Testis (tissue), 3 donors: ENCODE data around the gene NPR1. TPM values are rescaled to one million over a fixed set of nuclear protein-coding genes. Genes with fewer than 3 reads are reported as not detected.

Source experiments
- DNase-seq: peaks from one replicate; pipeline ENCODE4 v3.0.0-alpha.2; 2019
- H3K27ac ChIP-seq, 2 donors: fragments of 200-600 bp; sonication (generic); one replicate each; pipeline ENCODE4 v1.5.1; 2019
- H3K27me3 ChIP-seq: fragments of 200-600 bp; sonication (generic); one replicate; pipeline ENCODE4 v1.5.1; 2019
- H3K36me3 ChIP-seq: fragments of 200-600 bp; sonication (generic); one replicate; pipeline ENCODE4 v1.5.1; 2017; ENCODE audit warnings: low read depth; ENCODE audit errors: missing control alignments
- H3K4me1 ChIP-seq: fragments of 200-600 bp; sonication (generic); one replicate; pipeline ENCODE4 v1.5.1; 2019
- H3K4me3 ChIP-seq, 2 donors: fragments of 200-600 bp; sonication (generic); one replicate each; pipeline ENCODE4 v1.5.1; 2017 to 2019
- H3K9me3 ChIP-seq: fragments of 200-600 bp; sonication (generic); one replicate; pipeline ENCODE4 v1.5.1; 2017
- POLR2A ChIP-seq: fragments of 450-650 bp; IDR thresholded peaks from one replicate; pipeline ENCODE4 v1.6.1; 2017; ENCODE audit warnings: antibody characterized with exemption, mild to moderate bottlenecking, moderate library complexity
- WGBS, 2 donors: methylation state at CpG; one replicate each; pipeline ENCODE4 v1.1.5; 2018; 5-methylcytosine and 5-hydroxymethylcytosine counted together
- intact Hi-C: fragments of 100-400 bp; cut with DNase I; formaldehyde crosslinking; loops from one replicate; pipeline ENCODE4 v1.15.1; 2023; ENCODE audit warnings: low total_unique reads
- polyA plus RNA-seq: library from polyadenylated mRNA; stranded (reverse); fragments of 350-450 nt; fragmentation: Illumina TruSeq; extraction: RNeasy Lipid Tissue Mini Kit (QIAGEN cat#74804); gene quantifications from one replicate; pipeline ENCODE4 v1.2.3, GENCODE V29; 2014; ENCODE audit warnings: low read depth, low replicate concordance; ENCODE audit not compliant: insufficient read depth
- total RNA-seq, 2 donors: library from RNA; depleted of rRNA; stranded (reverse); fragments of >200 nt; gene quantifications; one replicate each; pipeline ENCODE4 v1.2.3, GENCODE V29; 2016
- TF ChIP-seq, protein P1 (sequence below), 3 experiments: fragments of 450-650 bp in 2 of 3; fragments of 200-600 bp in 1 of 3; sonication (generic) in 1 of 3; IDR thresholded peaks; one replicate each; pipeline ENCODE4 v1.5.1; 2016 to 2019; ENCODE audit warnings: antibody characterized with exemption in 3 of 3, mild to moderate bottlenecking in 2 of 3, moderate library complexity in 1 of 3

Gene NPR1
- total and polyA plus RNA-seq, 3 donors from 2014 or later, result 2.5 to 10.7 (median 4.3) TPM

DNA sequence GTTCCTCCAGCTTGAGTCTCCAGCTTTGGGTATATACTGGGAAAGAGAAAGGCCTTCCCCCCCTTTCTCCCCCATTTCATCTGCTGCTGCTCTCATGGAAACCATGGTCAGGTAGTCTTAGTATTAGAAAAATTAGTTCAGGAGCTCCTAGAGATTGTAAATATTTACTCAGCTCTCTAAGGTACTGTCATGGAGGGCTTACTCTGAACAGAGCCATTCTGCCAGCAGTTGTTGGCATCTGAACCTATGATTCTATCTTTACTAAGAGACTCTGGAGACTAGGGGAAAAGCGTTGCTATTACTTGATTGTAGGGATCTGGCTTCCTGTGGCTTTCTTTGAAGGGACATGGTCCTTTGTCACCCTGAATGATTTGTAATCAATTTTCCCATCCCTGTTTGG, 55.5 kb downstream of the NPR1 start:
- Histone ChIP-seq H3K4me1 (peaks cover 17% of the 10 kb centered on the region), H3K9me3 (no peaks in the 10 kb centered on the region), H3K27me3 (no peaks in the 10 kb centered on the region), H3K27ac (no peak overlapping the region), H3K4me3 (no peak overlapping the region), H3K36me3 (no peaks in the 10 kb centered on the region)
- DNase-seq, result no peak
- intact Hi-C loops, result no loop called here
- WGBS, 2 donors, result 67 to 80% methylated on average over 1 of the region's 1 CpG
- TF ChIP-seq, protein P1, sequence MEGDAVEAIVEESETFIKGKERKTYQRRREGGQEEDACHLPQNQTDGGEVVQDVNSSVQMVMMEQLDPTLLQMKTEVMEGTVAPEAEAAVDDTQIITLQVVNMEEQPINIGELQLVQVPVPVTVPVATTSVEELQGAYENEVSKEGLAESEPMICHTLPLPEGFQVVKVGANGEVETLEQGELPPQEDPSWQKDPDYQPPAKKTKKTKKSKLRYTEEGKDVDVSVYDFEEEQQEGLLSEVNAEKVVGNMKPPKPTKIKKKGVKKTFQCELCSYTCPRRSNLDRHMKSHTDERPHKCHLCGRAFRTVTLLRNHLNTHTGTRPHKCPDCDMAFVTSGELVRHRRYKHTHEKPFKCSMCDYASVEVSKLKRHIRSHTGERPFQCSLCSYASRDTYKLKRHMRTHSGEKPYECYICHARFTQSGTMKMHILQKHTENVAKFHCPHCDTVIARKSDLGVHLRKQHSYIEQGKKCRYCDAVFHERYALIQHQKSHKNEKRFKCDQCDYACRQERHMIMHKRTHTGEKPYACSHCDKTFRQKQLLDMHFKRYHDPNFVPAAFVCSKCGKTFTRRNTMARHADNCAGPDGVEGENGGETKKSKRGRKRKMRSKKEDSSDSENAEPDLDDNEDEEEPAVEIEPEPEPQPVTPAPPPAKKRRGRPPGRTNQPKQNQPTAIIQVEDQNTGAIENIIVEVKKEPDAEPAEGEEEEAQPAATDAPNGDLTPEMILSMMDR (IDR thresholded peaks at IDR 0.05), result no peak
- no peak for TF ChIP-seq POLR2A

DNA sequence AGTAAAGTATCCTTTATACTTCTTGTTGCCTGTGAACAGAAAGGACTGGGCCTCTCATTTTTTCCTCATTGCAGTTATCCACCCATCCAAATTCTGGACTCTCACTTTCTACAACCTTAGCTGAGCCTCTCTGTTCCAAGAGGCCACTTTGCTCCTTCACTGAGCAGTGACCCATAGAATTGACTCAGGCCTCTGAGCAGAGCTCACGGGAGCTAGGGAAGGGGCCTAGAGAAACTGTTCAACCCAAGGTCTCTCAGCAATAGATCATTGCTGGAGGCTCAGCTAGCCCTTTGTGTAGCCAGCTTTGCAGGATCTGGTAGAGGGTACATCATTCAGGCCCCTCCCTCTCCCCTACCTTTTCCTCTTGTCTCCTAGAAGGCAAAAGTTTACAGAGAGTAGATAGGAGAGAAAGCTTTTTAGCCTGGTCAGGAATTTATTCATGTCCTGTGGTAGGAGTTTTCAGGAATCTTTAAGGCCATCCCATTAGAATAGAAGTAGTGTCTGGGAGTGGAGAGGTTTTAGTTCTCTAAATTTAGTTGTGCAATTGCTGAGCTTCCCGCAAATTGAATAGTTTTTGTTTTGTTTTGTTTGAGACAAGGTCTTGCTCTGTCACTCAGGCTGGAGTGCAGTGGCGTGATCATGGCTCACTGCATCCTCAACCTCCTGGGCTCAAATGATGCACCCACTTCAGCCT, 56.1 kb downstream of the NPR1 start:
- no peak for DNase-seq
- intact Hi-C loops, result no loop called here

DNA sequence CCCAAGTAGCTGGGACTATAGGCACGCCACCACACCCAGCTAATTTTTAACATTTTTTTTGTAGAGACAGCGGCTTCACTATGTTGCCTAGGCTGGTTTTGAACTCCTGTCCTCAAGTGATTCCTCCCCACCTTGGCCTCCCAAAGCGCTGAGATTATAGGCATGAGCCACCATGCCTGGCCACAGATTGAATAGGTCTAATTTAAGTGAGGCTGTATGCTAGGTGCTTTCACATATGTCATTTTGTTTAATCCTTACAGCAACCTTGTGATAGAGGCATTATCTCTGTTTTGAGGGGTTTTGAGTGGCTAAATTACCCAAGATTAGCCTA, 56.6 kb downstream of the NPR1 start:
- intact Hi-C loops, result no loop called here
- DNase-seq, result no peak
- Histone ChIP-seq H3K36me3 (no peaks in the 10 kb centered on the region), H3K4me1 (peaks cover 9% of the 10 kb centered on the region), H3K27me3 (no peaks in the 10 kb centered on the region), H3K9me3 (no peaks in the 10 kb centered on the region), H3K4me3 (no peak overlapping the region), H3K27ac (no peak overlapping the region)
- 78 to 91% methylated on average over 3 of the region's 3 CpGs for whole genome bisulfite sequencing, 2 donors
- TF ChIP-seq, protein P1 (IDR thresholded peaks at IDR 0.05), result no peak
- no peak for TF ChIP-seq POLR2A

More for the DNA sequence above, 56.1 kb downstream of the NPR1 start:
- Histone ChIP-seq H3K4me3 (no peak overlapping the region), H3K36me3 (no peaks in the 10 kb centered on the region), H3K4me1 (peaks cover 14% of the 10 kb centered on the region), H3K27me3 (no peaks in the 10 kb centered on the region), H3K27ac (no peak overlapping the region), H3K9me3 (no peaks in the 10 kb centered on the region)
- TF ChIP-seq, protein P1 (IDR thresholded peaks at IDR 0.05), result no peak
- no peak for TF ChIP-seq POLR2A
- WGBS, 2 donors, result 73 to 78% methylated on average over 3 of the region's 3 CpGs

DNA sequence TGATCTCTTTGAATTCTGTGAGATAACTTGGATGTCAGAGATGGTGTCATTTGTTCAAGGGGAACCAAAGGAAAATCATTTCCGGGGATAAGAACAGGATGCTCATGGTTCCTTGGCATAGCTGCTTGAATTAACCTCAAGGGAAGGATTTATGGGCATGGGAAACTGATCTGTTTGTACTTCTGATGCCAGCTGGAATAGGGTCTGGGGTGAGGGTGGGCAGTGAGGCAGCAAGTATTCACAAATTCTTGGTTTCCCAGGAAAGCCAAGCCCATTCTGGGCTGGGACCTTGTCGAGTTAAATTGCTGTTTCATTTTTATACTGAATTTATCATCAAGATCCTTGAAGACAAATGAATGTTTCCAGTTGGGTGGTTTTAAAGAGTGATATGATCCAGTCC, 63.5 kb downstream of the NPR1 start:
- no peak for TF ChIP-seq POLR2A
- TF ChIP-seq, protein P1 (IDR thresholded peaks at IDR 0.05), result no peak
- Histone ChIP-seq H3K36me3 (no peaks in the 10 kb centered on the region), H3K27ac (no peak overlapping the region), H3K4me3 (no peak overlapping the region), H3K9me3 (no peaks in the 10 kb centered on the region), H3K4me1 (peaks cover 8% of the 10 kb centered on the region), H3K27me3 (no peaks in the 10 kb centered on the region)
- no peak for DNase-seq
- intact Hi-C loops, result no loop called here
- WGBS, 2 donors, result 73 to 89% methylated on average over 2 of the region's 2 CpGs
